ENCODE measurements around the gene CH25H.
"Not testable (repeated sequence)": the region's sequence is repeated elsewhere in the genome, so short reads cannot be mapped to it uniquely, and the experiment has no call there.

The CH25H gene

GRCh38 chr10:89228146-89228545 lies 21.0 kb upstream of the CH25H start:
- no peak for DNase-seq

- no peak for DNase-seq
Observed at GRCh38 chr10:89226891-89227290, 19.8 kb upstream of the CH25H start.

DNA sequence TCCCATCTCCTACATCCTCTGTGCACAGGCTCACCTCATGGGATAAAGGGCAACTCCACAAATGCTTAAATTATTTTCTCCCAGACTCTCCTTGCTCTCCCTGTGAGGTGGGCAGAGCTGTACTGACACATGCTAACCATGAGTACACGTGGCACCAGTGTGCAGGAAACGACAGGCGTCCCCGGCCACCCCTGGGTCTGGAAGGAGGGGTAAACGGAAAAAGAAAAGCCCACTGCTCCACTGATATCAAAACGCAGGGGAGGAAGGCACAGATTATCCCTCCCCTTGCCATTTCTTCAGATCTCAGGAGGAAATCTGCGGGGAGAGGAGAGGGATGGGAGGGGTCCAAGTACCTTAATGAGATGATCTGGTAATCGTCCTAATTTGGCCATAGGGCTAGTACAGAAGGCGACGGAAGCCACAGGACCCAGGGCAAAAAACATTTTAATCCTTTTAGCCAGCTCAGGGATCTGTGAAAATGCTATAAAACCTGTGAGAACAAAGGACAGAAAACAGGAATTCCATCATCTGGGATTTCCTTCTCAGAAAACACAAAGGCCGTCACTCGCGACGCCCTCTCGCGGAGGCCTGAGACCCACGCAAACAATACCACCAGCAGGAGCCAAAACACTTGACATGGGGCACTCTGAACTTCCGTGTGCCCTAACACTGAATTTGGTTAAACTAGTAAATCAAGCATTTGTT lies 17.8 kb upstream of the CH25H start:
- no peak for DNase-seq

GRCh38 chr10:89221919-89222318 lies 14.8 kb upstream of the CH25H start:
- no peak for DNase-seq

DNA sequence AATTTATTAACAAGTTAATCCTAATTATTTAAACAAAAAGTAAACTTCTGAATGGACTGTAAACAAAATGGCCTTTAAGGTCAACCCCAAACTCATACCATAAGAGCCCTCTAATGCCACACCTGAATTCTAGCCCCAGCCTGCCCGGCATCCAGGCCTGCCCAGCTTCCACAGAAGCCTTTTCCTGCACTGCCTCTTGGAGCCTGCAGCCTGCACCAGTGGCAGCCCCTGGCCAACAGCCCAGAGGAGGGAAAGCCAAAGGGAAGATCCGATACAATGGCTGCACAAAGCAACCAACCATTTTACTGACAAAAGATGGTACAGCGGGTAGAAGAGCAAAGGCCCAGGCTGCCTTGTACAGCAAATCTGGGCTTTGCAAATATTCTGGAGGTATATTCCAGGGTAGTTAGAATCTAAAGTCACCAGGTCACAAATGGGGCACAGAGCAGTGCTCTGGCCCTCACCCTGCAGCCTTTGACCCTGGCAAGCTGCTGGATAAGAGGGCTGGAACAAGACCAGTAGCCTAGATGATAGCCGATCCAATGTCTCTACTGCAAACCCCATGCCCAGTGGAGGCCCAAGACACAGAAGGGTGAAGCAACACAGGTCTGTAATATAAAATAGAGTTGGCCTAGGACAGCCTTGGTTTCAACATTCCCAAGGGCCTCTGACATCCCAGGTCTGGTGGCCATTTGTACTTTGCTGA lies 12.5 kb upstream of the CH25H start:
- no peak for DNase-seq

- peak; percentile 64 for DNase-seq
Observed at GRCh38 chr10:89217057-89217990, 10.2 kb upstream of the CH25H start.

DNA sequence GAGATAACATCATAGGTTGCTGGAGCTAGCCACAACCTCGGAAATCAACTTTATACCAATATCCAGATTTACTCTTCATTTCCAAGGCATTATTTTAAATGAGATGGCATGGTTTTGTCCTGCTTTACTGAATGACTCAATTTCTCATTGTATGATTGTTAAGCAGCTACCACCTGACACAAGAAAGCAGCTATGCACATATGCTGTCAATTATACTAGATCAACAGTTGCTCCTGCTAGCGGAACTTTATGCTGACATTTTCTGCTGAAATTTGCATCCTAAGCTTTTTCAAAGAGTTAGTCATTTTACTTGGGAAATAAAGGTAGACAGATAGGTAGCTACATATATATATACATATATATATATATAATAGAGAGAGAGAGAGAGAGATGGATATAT lies 8.9 kb upstream of the CH25H start:
- DNase-seq = no peak

DNA sequence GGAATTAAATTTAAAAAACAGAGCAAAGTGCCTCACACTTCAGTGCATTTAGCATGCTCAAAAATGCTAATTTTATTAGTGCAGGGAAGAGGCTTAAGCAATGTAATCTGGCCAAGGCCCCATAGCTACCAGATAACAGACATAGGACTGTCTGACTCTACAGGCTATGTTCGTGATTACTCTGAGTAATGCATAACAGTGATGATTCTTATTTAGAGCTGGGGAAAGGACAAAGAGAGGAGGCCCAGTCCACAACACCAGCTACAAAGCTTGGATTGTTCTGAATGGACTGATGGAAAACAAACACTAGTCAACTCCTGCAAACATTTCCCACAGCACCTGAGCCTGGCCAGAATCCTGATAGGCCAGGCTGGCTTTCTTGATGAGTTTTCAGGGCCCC lies 8.4 kb upstream of the CH25H start:
- no peak for DNase-seq

DNA sequence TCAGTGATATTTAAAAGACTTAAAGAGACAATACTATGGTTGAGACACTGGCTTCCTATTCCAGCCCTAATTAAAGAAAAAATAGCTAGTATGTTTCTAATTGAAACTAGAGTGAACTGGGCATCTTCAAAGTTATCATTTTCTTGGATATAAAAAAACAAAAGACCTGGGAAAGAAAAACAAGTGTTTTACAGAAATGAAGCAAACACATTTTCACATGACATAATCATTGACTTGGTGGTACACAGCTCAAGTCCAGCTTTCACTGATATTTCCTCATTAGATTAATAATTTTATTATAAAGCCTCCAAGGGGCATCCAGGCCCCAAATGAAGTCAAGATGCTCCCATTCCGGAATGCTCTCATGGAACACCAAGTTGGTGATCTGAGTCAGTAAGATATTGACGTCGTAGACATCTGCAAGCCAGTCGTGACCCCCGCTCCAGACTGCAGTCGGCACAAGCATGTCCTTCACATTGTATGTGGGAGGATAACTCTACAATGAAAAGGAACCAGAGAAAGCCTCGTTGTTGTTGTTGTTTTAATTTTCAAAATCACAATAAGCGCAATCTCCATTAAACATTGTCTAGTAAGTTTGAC lies 7.5 kb upstream of the CH25H start:
- DNase-seq = no peak

DNA sequence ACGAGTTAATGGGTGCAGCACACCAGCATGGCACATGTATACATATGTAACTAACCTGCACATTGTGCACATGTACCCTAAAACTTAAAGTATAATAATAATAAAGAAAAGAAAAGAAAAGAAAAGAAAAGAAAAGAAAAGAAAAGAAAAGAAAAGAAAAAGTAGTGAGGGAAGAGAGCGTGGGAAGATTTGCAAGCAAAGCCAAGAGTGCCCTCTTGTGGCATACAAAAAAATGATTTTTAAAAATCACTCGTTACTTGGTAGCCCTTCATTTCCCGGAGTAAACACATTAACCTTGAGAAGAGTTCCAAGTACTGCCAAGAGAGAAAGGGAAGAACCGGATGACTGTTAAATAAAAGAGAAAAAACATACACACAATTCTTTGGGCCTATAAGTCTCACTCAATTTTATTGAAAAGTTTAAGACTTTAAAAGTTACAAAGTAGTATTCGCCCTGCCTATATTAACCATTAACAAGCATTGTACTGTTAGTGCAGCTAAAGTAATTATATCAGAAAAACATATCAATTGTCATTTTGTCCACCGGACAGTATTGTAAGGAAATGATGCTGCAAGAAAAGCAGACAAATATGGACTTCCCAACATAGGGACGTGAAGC lies 6.2 kb upstream of the CH25H start:
- no peak for DNase-seq

DNA sequence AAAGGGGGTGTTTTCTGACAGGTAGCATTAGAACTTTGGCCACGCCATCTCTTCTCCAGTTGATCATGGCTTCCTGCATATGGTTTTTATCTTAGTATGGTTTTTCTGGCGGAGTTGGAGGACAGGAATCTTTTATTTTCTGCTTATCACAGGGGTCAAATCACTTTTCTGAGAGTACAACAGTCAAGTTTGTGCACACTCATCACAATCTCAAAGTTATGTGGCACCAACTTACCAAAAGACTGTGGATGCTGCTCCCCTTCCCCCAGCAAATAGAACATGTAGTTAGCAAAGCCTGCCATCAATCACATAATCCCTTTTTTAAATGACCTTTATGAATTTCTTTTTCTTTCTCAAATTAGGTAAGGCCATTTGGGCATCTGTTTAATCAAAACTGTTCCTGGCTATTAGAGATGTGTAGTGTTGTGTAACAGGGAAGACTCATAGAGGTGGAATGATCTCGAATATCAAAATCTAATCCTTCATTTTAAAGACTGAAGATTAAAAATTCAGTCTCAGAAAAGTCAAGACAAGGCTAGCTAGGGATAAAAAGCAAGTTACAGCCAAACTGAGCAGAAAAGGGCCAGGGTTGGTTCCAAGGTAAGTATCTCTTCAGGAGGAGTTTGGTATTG lies 3.8 kb upstream of the CH25H start:
- DNase-seq = no peak

GRCh38 chr10:89209718-89210117 lies 2.6 kb upstream of the CH25H start:
- DNase-seq = no peak

DNA sequence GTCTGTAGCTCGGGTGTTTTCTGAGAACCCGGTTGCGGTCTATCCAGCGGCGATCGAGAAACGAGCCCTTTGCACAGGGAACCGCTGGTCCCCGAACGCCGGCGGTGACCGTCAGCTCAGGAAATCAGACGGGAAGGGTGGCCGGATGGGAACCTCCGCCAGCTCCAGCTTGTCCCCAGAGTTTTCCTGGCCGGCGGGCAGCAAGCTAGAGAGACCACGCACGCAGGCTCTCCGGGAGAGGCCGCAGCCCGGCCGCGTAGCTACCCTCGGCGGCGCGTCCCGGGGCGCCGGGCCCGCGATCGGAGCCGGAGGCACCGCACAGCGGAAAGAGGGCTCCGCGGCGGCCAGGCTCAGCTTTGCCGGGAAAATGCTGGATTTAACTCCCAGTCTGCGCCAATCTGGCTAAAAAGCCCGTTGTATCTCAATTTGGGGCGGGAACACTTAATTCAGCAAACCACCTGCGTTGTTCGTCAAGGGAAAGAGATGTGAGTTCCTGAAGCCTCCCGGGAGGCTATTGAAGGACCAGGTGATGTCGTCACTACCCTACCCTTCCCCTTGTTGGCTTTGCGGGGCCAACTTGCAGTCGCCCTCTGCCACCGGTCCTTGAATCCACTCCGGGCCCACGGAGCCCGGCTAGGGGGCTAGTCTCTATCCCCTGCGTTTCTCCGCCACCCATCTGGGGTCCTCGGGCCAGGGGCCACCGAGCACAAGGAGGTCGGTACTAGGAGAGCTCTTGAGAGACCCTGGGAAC lies 859 bp upstream of the CH25H start:
- peak; percentile 16 for DNase-seq

DNA sequence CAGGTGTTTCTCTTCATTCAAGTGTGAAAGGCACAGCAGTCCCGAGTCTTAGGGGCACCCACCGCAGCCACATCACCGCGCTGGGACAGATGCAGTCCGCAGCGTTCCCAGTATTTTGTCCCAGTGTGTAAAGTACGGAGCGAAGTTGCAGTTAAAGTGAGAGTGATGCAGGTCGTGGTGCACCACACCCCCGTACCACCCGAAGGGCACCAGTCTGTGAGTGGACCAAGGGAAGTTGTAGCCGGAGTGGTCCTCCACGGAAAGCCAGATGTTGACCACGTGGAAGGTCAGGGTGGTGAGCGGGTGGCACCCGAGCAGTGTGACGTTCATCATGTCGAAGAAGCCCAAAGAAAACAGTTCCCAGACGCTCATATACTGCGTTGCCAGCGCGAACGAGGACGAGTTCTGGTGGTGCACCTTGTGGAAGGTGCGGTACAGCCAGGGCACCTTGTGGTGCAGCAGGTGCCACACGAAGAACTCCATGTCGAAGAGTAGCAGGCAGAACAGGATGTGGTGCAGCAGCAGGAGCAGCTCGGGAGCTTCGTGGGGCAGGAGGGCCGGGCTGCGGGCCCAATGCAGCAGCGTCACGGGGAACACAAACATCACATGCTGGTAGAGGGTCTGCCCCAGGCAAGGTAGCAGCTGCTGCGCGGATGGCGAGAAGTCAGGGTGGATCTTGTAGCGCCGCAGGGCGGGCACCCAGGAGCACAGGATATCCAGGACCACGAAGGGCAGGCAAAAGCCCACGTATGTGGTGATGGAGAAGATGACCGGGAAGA lies 526 bp downstream of the CH25H start:
- DNase-seq = peak; percentile 31

- DNase-seq = no peak
Observed at GRCh38 chr10:89204621-89205185, 2.4 kb downstream of the CH25H start.

- no peak for DNase-seq
Observed at GRCh38 chr10:89203237-89203636, 3.9 kb downstream of the CH25H start.

DNA sequence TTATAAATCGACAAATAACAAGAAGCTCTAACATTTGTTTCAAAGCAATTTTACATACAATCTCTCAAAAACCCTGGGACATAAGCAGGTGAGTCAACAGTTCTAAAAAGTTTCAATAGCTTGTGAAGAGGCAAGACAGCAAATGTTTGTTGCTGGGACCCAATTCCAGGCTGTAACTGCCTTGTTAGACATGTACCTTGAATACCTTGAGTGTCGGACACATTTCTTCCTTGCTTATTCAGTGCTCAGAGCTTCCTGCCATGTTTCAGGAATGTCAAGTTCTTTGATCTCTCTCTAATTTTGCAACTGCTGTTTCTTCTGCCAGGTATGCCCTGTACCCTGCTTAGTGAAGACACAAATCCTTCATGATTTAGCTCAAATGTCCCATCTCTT lies 5.1 kb downstream of the CH25H start:
- no peak for DNase-seq

DNA sequence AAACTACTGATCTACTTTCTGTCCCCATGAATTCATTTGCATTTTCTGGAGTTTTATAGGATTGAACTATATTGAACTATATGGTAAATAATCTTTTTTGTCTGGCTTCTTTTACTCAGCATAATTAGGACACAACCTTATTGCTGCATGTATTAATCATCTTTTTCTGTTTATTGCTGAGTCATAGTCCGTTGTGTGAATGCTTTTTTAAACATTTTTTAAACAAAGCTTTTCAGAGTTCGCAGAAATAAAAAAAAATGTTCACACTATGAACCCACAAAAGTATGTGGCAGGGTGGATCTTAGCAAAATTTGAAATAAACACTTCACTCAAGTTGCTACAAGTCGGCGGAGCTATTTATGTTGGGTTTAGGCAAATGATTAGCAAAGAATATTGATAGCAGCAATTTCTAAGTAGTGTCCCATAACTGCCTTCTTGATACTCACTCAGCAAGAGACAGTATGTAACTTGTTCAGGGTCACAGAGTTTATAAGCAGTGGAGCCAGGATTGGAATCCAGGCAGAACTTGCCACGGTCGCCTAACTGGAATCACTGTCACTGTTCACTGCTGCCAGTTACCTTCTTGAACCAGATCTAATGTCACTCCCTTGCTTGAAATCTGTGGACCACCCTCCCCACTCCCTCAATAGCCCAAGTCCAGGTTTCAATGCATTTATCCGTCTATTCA lies 5.6 kb downstream of the CH25H start:
- DNase-seq = no peak

GRCh38 chr10:89197473-89197872 lies 9.6 kb downstream of the CH25H start:
- DNase-seq = no peak

- DNase-seq = not testable (repeated sequence)
Observed at GRCh38 chr10:89191301-89191700, 15.8 kb downstream of the CH25H start.
